Glutamatergic neuron (in vitro differentiated cells): ENCODE results near the gene NCOR2. TPM values are rescaled to one million over a fixed set of nuclear protein-coding genes. Genes with fewer than 3 reads are reported as not detected.

Experiments used
- DNase-seq: peaks from one replicate; pipeline ENCODE4 v3.0.0; 2022
- H3K27ac Mint-ChIP-seq: one replicate; pipeline ENCODE4 v1.8.0; 2020; ENCODE audit warnings: mild to moderate bottlenecking, mixed read lengths, inconsistent platforms; ENCODE audit not compliant: unreplicated experiment
- H3K27me3 Mint-ChIP-seq: one replicate; pipeline ENCODE4 v1.8.0; 2020; ENCODE audit warnings: mild to moderate bottlenecking, moderate library complexity, mixed read lengths, inconsistent platforms; ENCODE audit not compliant: unreplicated experiment
- H3K36me3 Mint-ChIP-seq: one replicate; pipeline ENCODE4 v1.8.0; 2020; ENCODE audit warnings: mild to moderate bottlenecking, mixed read lengths, inconsistent platforms; ENCODE audit not compliant: unreplicated experiment
- H3K4me1 Mint-ChIP-seq: one replicate; pipeline ENCODE4 v1.8.0; 2020; ENCODE audit warnings: mild to moderate bottlenecking, low read depth, mixed read lengths, inconsistent platforms; ENCODE audit not compliant: unreplicated experiment
- H3K4me3 Mint-ChIP-seq: one replicate; pipeline ENCODE4 v1.8.0; 2020; ENCODE audit warnings: mild to moderate bottlenecking, mixed read lengths, inconsistent platforms; ENCODE audit not compliant: unreplicated experiment
- H3K9me3 Mint-ChIP-seq: one replicate; pipeline ENCODE4 v1.8.0; 2020; ENCODE audit warnings: mild to moderate bottlenecking, moderate library complexity, mixed read lengths, inconsistent platforms; ENCODE audit not compliant: unreplicated experiment
- CTCF ChIP-seq: fragments of 200-600 bp; sonication (generic); IDR thresholded peaks from one replicate; pipeline ENCODE4 v1.5.0; 2021; ENCODE audit not compliant: partially characterized antibody, unreplicated experiment
- total RNA-seq: library from RNA; stranded (reverse); fragmentation: NEBNext Ultra II Directional; extraction: Animal tissue kit (Norgen Biotek cat#: 25700); gene quantifications from one replicate; pipeline ENCODE4 v1.2.1, GENCODE V29; 2021; ENCODE audit not compliant: unreplicated experiment

The NCOR2 gene
- total RNA-seq, 1 donor from 2014 or later = 360 TPM

DNA sequence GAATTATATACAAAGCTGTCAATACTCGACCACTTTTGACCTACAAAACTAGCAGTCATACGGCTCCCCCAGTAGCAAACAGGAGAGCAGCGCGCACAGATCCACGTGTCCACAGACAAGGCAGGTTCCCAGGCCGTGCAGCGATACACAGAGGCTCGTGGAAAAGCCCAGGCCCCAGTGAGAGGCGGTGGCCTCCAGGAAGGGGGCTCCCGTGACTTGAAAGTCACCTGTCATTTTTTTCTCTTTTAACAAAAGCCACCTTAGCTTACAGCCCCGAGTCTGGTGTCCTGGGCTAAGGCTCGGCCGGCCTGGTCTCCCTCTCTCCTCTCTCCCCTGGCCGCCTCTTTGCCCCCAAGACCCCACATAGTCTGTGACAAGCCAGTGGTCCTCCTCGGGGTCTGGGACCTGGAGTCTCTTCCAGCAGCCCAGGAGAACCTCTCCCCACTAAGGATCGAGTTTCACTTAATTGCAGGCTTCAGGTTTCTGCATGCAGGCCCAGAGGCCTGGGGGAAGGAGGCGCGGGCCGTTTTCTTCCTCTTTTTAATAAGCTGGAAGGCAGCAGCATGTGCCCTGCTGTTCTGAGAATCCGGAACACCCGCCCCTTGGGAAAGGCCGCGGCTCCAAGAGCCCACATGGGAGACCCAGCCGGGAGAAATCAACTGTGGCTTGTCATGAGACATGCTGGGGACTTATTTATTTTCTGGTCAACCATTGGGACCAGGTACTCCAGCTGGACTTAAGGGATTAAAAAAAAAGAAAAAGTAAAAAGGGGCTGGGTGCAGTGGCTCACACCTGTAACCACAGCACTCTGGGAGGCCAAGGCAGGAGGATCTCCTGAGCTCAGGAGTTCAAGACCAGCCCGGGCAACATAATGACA, 15.9 kb downstream of the NCOR2 start:
- Mint-ChIP-seq H3K4me1 (peaks cover 38% of the 10 kb centered on the region), H3K36me3 (no peaks in the 10 kb centered on the region), H3K27me3 (peaks cover 4% of the 10 kb centered on the region), H3K4me3 (peak overlapping the region; percentile 76), H3K9me3 (peaks cover 12% of the 10 kb centered on the region), H3K27ac (peak overlapping the region; percentile 84)
- no peak for TF ChIP-seq CTCF
- DNase-seq = peak; percentile 75

DNA sequence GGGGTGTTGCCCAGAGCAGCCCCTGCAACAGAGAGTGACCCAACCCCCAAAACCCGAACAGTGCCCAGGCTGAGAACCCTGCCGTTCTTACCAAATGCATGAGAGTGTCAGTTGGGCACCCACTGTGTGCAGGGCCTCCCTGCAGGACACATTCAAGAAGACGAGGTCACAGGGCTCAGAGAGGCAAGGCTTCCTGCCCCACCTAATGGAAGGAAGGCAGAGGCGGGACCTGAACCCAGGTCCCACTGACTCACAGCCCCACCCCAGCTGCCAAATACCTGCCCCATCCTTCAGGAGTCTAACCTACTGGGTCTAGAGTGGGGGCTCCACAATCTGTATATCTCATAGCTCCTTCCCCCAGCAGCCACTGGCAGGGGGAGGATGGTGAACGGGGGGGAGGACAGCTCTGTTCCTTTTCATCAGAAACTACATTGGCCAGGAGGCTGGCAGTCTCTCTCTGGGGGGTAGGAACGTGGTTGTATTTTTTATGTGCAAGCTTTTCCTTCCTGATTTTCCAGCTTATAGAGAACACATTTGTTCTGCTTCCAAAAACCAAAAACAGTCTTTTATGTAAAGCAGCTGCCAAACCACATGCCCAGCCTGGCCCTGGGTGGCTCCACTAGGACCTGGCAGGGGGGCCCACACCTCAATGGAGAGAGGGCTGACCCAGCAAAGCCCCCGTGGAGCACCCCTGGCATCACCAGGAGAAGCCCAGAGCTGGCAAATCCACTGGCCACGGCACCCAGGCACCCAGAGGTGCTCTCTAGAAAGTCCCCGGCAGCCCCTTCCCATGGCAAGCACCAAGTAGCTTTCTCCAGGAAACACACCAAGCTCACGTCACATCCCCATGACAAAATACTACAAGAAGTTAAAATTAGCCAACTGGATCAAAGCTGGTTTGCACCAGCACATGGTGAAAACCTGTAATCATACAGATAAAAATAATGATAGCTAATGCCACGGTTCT, 17.0 kb downstream of the NCOR2 start:
- Mint-ChIP-seq H3K4me1 (peaks cover 38% of the 10 kb centered on the region), H3K27me3 (peaks cover 4% of the 10 kb centered on the region), H3K9me3 (peaks cover 12% of the 10 kb centered on the region), H3K27ac (peak overlapping the region; percentile 0), H3K36me3 (no peaks in the 10 kb centered on the region), H3K4me3 (peak overlapping the region; percentile 76)
- no peak for TF ChIP-seq CTCF
- DNase-seq = no peak

- H3K36me3 Mint-ChIP-seq = no peaks in the 10 kb centered on the region
- peaks cover 39% of the 10 kb centered on the region for H3K4me1 Mint-ChIP-seq
- DNase-seq = no peak
- peaks cover 4% of the 10 kb centered on the region for H3K27me3 Mint-ChIP-seq
- H3K4me3 Mint-ChIP-seq = no peak overlapping the region
- H3K9me3 Mint-ChIP-seq = peaks cover 12% of the 10 kb centered on the region
- H3K27ac Mint-ChIP-seq = no peak overlapping the region
- TF ChIP-seq CTCF = no peak
Observed at GRCh38 chr12:124549629-124550028, 17.8 kb downstream of the NCOR2 start.

- Mint-ChIP-seq H3K27me3 (peaks cover 4% of the 10 kb centered on the region), H3K27ac (no peak overlapping the region), H3K36me3 (no peaks in the 10 kb centered on the region), H3K9me3 (peaks cover 14% of the 10 kb centered on the region), H3K4me1 (peaks cover 41% of the 10 kb centered on the region), H3K4me3 (no peak overlapping the region)
- TF ChIP-seq CTCF = no peak
- no peak for DNase-seq
Observed at GRCh38 chr12:124548854-124549378, 18.5 kb downstream of the NCOR2 start.
